GM18519 (cell line): ENCODE measurements around the gene C17orf113.

Experiments used
- ATAC-seq: cut with Tn5 transposase; IDR thresholded peaks from one replicate; pipeline ENCODE4 v1.9.1; 2021; ENCODE audit warnings: mild to moderate bottlenecking, moderate library complexity; ENCODE audit not compliant: unreplicated experiment, low FRiP score

C17orf113 gene

DNA sequence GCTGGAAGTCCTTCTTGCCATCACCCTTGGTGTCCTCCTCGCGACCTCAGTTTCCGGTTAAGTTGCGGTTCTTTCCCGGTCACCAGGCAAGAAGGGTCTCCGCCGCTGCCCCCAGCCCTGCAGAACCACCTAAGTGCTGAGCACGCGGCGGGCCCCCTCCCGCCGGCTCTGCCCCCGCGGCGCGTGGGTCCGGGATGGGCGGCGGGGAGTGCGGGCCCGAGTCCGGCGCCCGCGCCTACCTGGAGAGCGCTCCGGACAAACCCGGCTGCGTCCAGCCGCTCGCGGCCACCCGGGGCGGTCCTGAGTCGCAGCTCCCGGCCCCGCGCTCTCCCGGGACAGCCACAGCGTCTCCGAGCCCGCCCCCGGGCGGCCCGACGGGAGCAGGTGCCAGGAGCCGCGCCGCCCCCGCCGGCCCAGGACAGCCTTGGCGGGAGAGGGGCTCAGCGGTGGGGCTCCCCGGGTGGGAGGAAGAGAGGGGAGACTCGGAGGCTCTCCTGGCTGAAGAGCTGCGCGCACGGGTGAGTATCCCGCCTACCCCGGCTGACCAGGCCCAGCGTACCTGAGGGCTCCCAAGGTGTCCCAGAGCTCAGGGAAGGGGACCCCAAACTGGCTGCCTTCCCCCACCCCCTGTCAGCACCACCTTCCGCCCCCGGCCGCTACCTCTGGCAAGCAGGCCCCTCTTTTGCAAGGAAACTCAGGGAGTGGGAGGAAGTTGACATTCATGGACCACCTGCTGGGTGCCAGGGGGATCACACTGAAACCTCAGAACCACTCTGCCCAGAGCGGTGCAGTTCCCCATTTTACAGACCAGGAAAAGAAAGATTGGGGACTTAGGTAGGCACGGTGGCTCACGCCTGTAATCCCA lies 22.2 kb upstream of the C17orf113 start:
- no peak for ATAC-seq

DNA sequence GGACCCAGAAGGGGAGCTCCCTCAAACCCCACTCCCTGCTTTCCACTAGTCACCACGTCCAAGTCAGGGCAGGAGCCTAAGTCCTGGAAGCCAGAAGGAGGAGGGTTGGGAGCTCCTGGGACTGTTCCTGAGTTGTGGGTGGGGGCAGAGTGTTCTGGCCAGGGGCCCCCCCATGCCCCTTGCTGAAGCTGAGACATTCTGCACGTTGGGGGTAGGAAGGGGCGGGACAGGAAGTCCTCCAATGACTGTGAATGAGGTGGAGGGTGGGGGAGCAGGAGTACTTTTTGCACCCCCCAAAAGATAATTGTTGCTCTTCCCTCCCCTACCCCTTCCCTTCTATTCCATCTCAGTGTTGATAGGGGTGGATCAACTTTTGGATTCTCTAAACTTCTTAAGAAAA lies 21.4 kb upstream of the C17orf113 start:
- no peak for ATAC-seq

GRCh38 chr17:42068979-42069378 lies 18.6 kb upstream of the C17orf113 start:
- no peak for ATAC-seq

GRCh38 chr17:42067371-42068091 lies 17.1 kb upstream of the C17orf113 start:
- ATAC-seq, result no peak

- ATAC-seq, result no peak
These were observed 14.8 kb upstream of the C17orf113 start for GRCh38 chr17:42065201-42065600.

DNA sequence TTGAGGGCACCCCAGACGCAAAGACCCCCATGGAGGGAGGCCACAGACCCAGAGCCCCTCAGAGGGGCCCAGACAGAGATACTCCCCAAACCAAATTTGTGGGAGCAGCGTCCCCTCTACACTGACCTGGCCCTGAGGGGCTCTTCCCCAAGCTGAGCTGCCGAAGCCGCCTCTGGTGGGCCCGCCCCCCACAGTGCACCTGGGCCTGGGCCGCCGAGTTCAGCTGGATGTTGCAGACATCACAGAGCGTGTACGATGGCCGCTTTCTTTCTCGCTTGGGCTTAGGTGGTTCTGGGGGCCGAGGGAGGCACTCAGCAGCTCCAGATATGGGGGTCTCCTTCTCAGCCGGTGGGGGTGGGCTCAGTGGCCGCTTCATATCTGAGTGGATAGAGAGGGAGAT lies 12.3 kb upstream of the C17orf113 start:
- ATAC-seq, result no peak

GRCh38 chr17:42061646-42062487 lies 11.5 kb upstream of the C17orf113 start:
- ATAC-seq, result no peak

GRCh38 chr17:42060231-42060630 lies 9.8 kb upstream of the C17orf113 start:
- ATAC-seq, result no peak

GRCh38 chr17:42059815-42060214 lies 9.4 kb upstream of the C17orf113 start:
- ATAC-seq, result no peak

DNA sequence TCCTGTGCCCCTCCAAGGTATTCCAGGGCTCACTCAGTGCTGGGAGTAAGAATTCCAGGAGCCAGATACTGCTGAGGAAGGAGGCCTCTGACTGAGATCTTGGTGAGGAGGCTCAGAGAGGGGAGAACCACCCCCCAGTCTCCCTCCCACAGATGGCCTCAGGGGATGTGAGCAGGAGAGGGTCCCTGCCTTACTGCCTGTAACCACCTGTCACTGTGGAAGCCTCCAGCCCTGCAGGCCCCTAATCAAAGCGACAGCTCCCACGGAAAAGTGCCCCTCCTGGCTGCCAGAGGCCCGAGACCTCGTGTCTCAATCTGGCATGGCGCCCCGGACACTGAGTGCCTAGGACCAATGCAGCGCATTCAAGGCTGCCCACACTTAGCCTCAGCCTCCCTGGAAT lies 7.7 kb upstream of the C17orf113 start:
- ATAC-seq, result no peak

- no peak for ATAC-seq
These were observed 6.2 kb upstream of the C17orf113 start for GRCh38 chr17:42056635-42057034.

- no peak for ATAC-seq
These were observed 5.1 kb upstream of the C17orf113 start for GRCh38 chr17:42055496-42055895.

DNA sequence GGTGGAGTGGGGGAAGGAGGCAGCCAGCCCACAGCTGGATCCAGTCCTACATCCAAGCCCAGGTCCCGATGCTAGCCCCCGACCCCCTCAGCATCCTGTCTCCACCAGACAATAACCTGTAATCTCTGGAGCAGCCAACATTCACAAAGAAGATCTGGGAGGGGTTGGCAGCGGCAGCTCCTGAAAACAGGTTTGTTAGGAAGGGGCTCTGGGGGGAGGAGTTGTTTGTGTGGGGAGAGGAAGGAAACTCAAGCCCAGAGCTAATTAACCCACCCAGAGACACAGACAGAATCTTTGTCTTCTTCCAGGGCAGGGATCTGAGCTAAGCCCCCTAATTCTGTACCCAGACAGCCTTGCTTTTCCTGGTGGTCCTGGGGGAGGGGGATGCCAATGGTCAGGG lies 4.6 kb upstream of the C17orf113 start:
- ATAC-seq, result no peak

DNA sequence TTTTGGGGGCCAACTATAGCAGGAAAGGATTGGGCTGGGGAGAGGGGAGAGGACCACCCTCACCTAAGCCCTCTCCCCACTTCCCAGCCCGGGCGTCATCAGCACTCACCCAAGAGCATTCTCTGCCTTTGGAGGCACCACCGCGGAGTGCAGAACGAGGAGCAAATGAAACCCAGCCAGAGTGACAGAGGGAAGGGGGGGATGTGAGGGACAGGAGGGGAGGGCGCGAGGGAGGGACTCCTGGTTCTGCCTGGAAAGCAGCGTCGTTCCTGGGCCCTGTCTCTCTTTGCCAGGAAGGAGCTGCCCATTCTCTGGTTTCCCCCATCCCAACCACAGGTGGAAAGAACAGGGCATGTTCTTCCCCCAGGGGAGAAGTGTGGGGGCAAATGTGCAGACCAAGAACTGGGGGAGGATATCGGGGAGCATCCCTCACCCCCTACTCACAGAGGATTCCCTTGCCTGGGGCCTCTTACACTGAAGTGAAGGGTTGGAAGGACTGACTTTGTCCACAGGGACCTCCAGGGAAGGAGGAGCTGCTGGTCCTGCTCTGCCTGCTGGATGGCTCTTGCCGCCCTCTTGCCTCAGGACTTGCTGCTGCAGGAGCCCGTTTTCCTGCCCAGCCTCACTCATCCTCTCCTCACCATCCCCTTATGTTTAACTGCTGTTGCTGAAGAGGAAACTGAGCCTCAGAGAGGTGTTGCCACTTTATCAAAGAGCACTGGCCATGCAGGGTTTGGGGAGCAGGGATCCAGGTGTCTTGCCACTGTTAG lies 3.5 kb upstream of the C17orf113 start:
- ATAC-seq, result no peak

GRCh38 chr17:42052346-42052877 lies 2.0 kb upstream of the C17orf113 start:
- ATAC-seq, result no peak

DNA sequence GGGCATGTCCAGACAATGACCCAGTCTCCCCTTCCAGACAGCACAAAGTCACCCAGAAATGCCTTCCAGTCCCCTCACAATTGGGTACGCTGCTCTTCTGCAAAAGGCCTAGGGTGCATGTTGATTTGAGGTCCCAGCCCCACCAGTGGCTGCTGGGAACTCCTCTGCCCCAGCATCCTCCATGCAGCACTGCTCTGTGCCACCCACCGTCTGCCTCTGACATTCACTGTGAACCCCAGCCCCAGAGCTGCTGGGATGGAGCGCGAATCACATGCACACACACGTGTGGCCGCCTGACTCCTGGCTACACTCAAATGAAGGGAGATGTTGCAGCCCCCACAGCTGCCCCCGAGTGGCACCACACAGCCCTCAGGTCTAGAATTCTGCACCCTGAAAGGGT lies 1.2 kb upstream of the C17orf113 start:
- no peak for ATAC-seq

- ATAC-seq, result no peak
These were observed 606 bp upstream of the C17orf113 start for GRCh38 chr17:42051013-42051400.

DNA sequence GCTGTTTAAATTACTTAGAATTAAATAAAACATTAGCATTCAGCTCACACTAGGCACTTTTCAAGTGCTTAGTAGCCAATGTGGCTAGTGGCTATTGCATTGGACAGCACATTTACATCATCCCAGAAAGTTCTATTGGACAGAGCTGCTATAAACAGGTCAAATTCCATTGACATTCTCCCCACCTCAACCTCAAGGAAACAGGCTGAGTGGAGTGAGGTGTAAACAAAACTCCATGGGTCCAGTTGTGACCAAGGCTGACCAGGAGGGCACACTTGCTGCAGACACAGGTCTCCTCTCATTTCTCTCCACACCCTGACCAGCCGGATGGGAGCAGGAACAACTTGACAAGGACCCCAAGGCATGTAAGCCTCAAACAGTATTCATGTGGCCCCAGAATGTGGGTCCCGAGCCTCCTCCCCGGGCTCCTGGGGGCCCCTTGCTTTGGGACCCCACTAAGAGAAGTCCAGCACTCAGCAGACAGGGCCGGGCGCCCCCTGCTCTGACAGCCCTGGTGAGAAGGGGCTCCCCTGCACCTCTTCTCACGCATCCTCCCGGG lies 488 bp downstream of the C17orf113 start:
- ATAC-seq, result no peak

GRCh38 chr17:42047343-42047742 lies 3.1 kb downstream of the C17orf113 start:
- ATAC-seq, result no peak

GRCh38 chr17:42045719-42046118 lies 4.7 kb downstream of the C17orf113 start:
- ATAC-seq, result no peak
